Loucy (cell line): ENCODE data around the gene RSAD1.

Experiments
- H2AFZ ChIP-seq: fragments of 200-600 bp; sonication (generic); 2 replicates; pipeline ENCODE4 v1.6.0; 2016; ENCODE audit warnings: antibody characterized with exemption, mild to moderate bottlenecking, low read length, moderate library complexity
- H3F3A ChIP-seq: fragments of 200-600 bp; 2 replicates; pipeline ENCODE4 v1.6.0; 2016; ENCODE audit warnings: antibody characterized with exemption, low read depth, mild to moderate bottlenecking
- H3K27me3 ChIP-seq: fragments of 200-600 bp; sonication (generic); 2 replicates; pipeline ENCODE4 v1.6.1; 2014; ENCODE audit warnings: low read length, mild to moderate bottlenecking; ENCODE audit not compliant: insufficient read depth, poor library complexity, severe bottlenecking
- H3K36me3 ChIP-seq: fragments of 200-600 bp; sonication (generic); 2 replicates; pipeline ENCODE4 v1.6.1; 2016; ENCODE audit warnings: low read length; ENCODE audit not compliant: insufficient read depth
- H3K4me1 ChIP-seq: fragments of 200-600 bp; sonication (generic); 2 replicates; pipeline ENCODE4 v1.5.1; 2014; ENCODE audit warnings: low read length, mild to moderate bottlenecking; ENCODE audit not compliant: insufficient read depth, poor library complexity, severe bottlenecking
- H3K4me2 ChIP-seq: fragments of 200-600 bp; sonication (generic); 2 replicates; pipeline ENCODE4 v1.6.0; 2014; ENCODE audit warnings: antibody characterized with exemption, low read length, low read depth, mild to moderate bottlenecking; ENCODE audit not compliant: poor library complexity, severe bottlenecking
- H3K4me3 ChIP-seq: fragments of 200-600 bp; sonication (generic); 2 replicates; pipeline ENCODE4 v1.5.1; 2014; ENCODE audit warnings: low read length, mild to moderate bottlenecking, mixed read lengths; ENCODE audit not compliant: poor library complexity, severe bottlenecking
- H3K79me2 ChIP-seq: fragments of 200-600 bp; sonication (generic); 2 replicates; pipeline ENCODE4 v1.6.1; 2014; ENCODE audit warnings: low read length; ENCODE audit not compliant: insufficient read depth
- H3K9ac ChIP-seq: fragments of 200-600 bp; sonication (generic); 2 replicates; pipeline ENCODE4 v1.6.0; 2014; ENCODE audit warnings: mild to moderate bottlenecking, low read depth, low read length, moderate library complexity; ENCODE audit not compliant: poor library complexity, severe bottlenecking
- H3K9me2 ChIP-seq: fragments of 200-600 bp; sonication (generic); replicated peaks from 2 replicates; pipeline ENCODE4 v1.6.1; 2016; ENCODE audit warnings: low read depth, low read length, mixed read lengths
- H3K9me3 ChIP-seq: fragments of 200-600 bp; sonication (generic); 2 replicates; pipeline ENCODE4 v1.6.1; 2014; ENCODE audit warnings: mild to moderate bottlenecking, antibody characterized with exemption, low read length, low read depth; ENCODE audit not compliant: insufficient read depth
- H4K20me1 ChIP-seq: fragments of 200-600 bp; sonication (generic); 2 replicates; pipeline ENCODE4 v1.6.0; 2014; ENCODE audit warnings: antibody characterized with exemption, low read length, mild to moderate bottlenecking; ENCODE audit not compliant: insufficient read depth, poor library complexity, severe bottlenecking
- EZH2phosphoT487 ChIP-seq: fragments of 200-600 bp; IDR thresholded peaks from 2 replicates; pipeline ENCODE4 v1.6.1; 2018; ENCODE audit warnings: antibody characterized with exemption, mild to moderate bottlenecking, moderate library complexity, borderline replicate concordance
- TF ChIP-seq, protein P1 (sequence below): fragments of 200-600 bp; sonication (generic); conservative IDR thresholded peaks from 2 replicates; pipeline ENCODE4 v1.5.1; 2014; ENCODE audit warnings: mild to moderate bottlenecking, antibody characterized with exemption, low read length

The RSAD1 gene

GRCh38 chr17:50444841-50445715, 33.6 kb upstream of the RSAD1 start:
- no peak overlapping the region for H2AFZ ChIP-seq
- no peaks in the 10 kb centered on the region for H3K9me3 ChIP-seq
- H4K20me1 ChIP-seq = no peaks in the 10 kb centered on the region
- H3F3A ChIP-seq = no peaks in the 10 kb centered on the region
- H3K36me3 ChIP-seq = no peaks in the 10 kb centered on the region
- H3K4me3 ChIP-seq = no peak overlapping the region
- TF ChIP-seq, protein P1, sequence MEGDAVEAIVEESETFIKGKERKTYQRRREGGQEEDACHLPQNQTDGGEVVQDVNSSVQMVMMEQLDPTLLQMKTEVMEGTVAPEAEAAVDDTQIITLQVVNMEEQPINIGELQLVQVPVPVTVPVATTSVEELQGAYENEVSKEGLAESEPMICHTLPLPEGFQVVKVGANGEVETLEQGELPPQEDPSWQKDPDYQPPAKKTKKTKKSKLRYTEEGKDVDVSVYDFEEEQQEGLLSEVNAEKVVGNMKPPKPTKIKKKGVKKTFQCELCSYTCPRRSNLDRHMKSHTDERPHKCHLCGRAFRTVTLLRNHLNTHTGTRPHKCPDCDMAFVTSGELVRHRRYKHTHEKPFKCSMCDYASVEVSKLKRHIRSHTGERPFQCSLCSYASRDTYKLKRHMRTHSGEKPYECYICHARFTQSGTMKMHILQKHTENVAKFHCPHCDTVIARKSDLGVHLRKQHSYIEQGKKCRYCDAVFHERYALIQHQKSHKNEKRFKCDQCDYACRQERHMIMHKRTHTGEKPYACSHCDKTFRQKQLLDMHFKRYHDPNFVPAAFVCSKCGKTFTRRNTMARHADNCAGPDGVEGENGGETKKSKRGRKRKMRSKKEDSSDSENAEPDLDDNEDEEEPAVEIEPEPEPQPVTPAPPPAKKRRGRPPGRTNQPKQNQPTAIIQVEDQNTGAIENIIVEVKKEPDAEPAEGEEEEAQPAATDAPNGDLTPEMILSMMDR = no peak
- no peak for TF ChIP-seq EZH2phosphoT487
- no peaks in the 10 kb centered on the region for H3K27me3 ChIP-seq
- H3K79me2 ChIP-seq = no peaks in the 10 kb centered on the region
- no peaks in the 10 kb centered on the region for H3K9me2 ChIP-seq
- no peaks in the 10 kb centered on the region for H3K4me1 ChIP-seq
- H3K4me2 ChIP-seq = no peak overlapping the region
- no peak overlapping the region for H3K9ac ChIP-seq

GRCh38 chr17:50445730-50446325, 32.8 kb upstream of the RSAD1 start:
- no peaks in the 10 kb centered on the region for H3F3A ChIP-seq

DNA sequence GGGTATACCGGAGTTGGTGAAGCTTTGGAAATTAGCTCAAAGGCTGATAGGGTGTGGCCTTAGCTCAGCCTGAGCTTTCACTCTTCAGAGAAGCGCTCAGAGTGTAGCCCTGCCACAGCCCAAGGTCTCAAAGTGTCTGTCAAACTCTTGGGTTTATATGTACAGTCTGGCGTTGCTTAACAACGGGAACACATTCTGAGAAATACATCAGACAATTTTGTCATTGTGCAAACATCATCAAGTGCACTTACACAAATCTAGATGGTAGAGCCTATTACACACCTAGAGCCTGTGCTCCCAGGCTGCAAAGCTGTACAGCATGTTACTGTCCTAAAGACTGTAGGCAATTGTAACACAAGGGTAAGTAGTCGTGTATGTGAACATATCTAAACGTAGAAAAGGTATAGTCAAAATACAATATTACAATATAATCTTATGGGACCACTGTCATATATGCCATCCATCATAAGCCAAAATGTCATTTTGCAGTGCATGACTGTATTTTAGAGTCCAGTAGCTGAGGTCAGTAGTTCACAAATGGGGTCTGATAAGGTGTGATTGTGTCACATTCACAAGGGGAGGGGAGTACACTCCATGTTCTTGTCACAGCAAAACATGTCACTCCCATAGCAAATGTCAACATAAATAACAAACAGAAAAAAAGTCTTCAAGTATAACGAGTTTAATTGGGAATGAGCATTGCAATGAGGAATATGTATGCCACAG, 30.6 kb upstream of the RSAD1 start:
- H3K9ac ChIP-seq = no peak overlapping the region
- H3K79me2 ChIP-seq = no peaks in the 10 kb centered on the region
- no peak overlapping the region for H2AFZ ChIP-seq
- no peaks in the 10 kb centered on the region for H4K20me1 ChIP-seq
- H3K4me2 ChIP-seq = no peak overlapping the region
- no peaks in the 10 kb centered on the region for H3K9me2 ChIP-seq
- H3K27me3 ChIP-seq = no peaks in the 10 kb centered on the region
- H3K4me1 ChIP-seq = no peaks in the 10 kb centered on the region
- TF ChIP-seq EZH2phosphoT487 = no peak
- TF ChIP-seq, protein P1 = no peak
- H3K9me3 ChIP-seq = no peaks in the 10 kb centered on the region
- H3K4me3 ChIP-seq = no peak overlapping the region
- H3F3A ChIP-seq = no peaks in the 10 kb centered on the region
- H3K36me3 ChIP-seq = no peaks in the 10 kb centered on the region

More at GRCh38 chr17:50445730-50446325, 32.8 kb upstream of the RSAD1 start:
- H3K4me2 ChIP-seq = no peak overlapping the region
- H3K4me3 ChIP-seq = no peak overlapping the region
- no peaks in the 10 kb centered on the region for H4K20me1 ChIP-seq
- H2AFZ ChIP-seq = no peak overlapping the region
- H3K27me3 ChIP-seq = no peaks in the 10 kb centered on the region
- H3K9ac ChIP-seq = no peak overlapping the region
- H3K79me2 ChIP-seq = no peaks in the 10 kb centered on the region
- H3K4me1 ChIP-seq = no peaks in the 10 kb centered on the region
- no peaks in the 10 kb centered on the region for H3K36me3 ChIP-seq
- no peak for TF ChIP-seq EZH2phosphoT487
- TF ChIP-seq, protein P1 = no peak
- H3K9me2 ChIP-seq = no peaks in the 10 kb centered on the region
- no peaks in the 10 kb centered on the region for H3K9me3 ChIP-seq
